ENCODE measurements around the gene NUP153.

- TF ChIP-seq TBP (IDR thresholded peaks at IDR 0.05; ENCODE audit: low read depth, low read length) (no peak), TCF12 (IDR thresholded peaks at IDR 0.05; ENCODE audit: low read depth, low read length) (no peak), TAF1 (IDR thresholded peaks at IDR 0.05; ENCODE audit: low read depth, low read length) (no peak), POLR2AphosphoS5 (IDR thresholded peaks at IDR 0.05; ENCODE audit: low read depth, low read length) (peak; percentile 9; the same call in 1 of the 2 replicates), CTCF (IDR thresholded peaks at IDR 0.05; ENCODE audit: control extremely low read depth in 1 of 3, insufficient read depth in 1 of 3, low read depth in 1 of 3, low read length in 3 of 3) (no peak), E2F6 (IDR thresholded peaks at IDR 0.05) (no peak), FOSL1 (IDR thresholded peaks at IDR 0.05; ENCODE audit: insufficient read depth, low read depth, low read length) (no peak), POLR2A (IDR thresholded peaks at IDR 0.05; ENCODE audit: control extremely low read depth in 1 of 2, low read depth in 2 of 2, low read length in 2 of 2) (no peak)
Observed at GRCh38 chr6:17612048-17612447, 94.7 kb downstream of the NUP153 start.
